HCT116 (cell line): Measurements from ENCODE around the gene FBXO17.

Source experiments
- EGR1 ChIP-seq: IDR thresholded peaks from 2 replicates; pipeline ENCODE4 v1.6.1; 2012; ENCODE audit warnings: low read depth
- EZH2 ChIP-seq: fragments of 200-600 bp; sonication (generic); IDR thresholded peaks from 2 replicates; pipeline ENCODE4 v1.6.1; 2017; ENCODE audit warnings: antibody characterized with exemption, mixed run types
- JUND ChIP-seq: IDR thresholded peaks from 2 replicates; pipeline ENCODE4 v1.6.1; 2012
- POLR2A ChIP-seq: IDR thresholded peaks from 2 replicates; pipeline ENCODE4 v1.7.0; 2011; ENCODE audit warnings: borderline replicate concordance; ENCODE audit not compliant: insufficient read depth, insufficient read length; ENCODE audit errors: extremely low read depth
- POLR2AphosphoS5 ChIP-seq: IDR thresholded peaks from 2 replicates; pipeline ENCODE4 v1.6.1; 2011; ENCODE audit warnings: mild to moderate bottlenecking, low read depth, low read length, moderate library complexity
- REST ChIP-seq: IDR thresholded peaks from 2 replicates; pipeline ENCODE4 v1.6.1; 2012; ENCODE audit warnings: low read depth
- SIN3A ChIP-seq: IDR thresholded peaks from 2 replicates; pipeline ENCODE4 v1.6.1; 2012; ENCODE audit warnings: low read depth
- YY1 ChIP-seq: IDR thresholded peaks from 2 replicates; pipeline ENCODE4 v1.6.1; 2011; ENCODE audit warnings: low read length, low read depth, moderate library complexity, mild to moderate bottlenecking; ENCODE audit not compliant: insufficient replicate concordance; ENCODE audit errors: extremely low read depth
- TF ChIP-seq, protein P1 (sequence below), 3 experiments: fragments of 200-600 bp in 1 of 3; sonication (generic) in 1 of 3; IDR thresholded peaks in 2 of 3; conservative IDR thresholded peaks in 1 of 3; 2 replicates each; pipeline ENCODE4 v1.5.1; 2012 to 2017; ENCODE audit warnings: low read depth in 2 of 3, low read length in 2 of 3, antibody characterized with exemption in 1 of 3, borderline replicate concordance in 1 of 3, control low read depth in 1 of 3, mild to moderate bottlenecking in 1 of 3, mixed read lengths in 1 of 3, mixed run types in 1 of 3, moderate library complexity in 1 of 3; ENCODE audit not compliant: insufficient read depth in 1 of 3

- no peak for TF ChIP-seq SIN3A
- no peak for TF ChIP-seq POLR2AphosphoS5
- no peak for TF ChIP-seq REST
- TF ChIP-seq, protein P1, sequence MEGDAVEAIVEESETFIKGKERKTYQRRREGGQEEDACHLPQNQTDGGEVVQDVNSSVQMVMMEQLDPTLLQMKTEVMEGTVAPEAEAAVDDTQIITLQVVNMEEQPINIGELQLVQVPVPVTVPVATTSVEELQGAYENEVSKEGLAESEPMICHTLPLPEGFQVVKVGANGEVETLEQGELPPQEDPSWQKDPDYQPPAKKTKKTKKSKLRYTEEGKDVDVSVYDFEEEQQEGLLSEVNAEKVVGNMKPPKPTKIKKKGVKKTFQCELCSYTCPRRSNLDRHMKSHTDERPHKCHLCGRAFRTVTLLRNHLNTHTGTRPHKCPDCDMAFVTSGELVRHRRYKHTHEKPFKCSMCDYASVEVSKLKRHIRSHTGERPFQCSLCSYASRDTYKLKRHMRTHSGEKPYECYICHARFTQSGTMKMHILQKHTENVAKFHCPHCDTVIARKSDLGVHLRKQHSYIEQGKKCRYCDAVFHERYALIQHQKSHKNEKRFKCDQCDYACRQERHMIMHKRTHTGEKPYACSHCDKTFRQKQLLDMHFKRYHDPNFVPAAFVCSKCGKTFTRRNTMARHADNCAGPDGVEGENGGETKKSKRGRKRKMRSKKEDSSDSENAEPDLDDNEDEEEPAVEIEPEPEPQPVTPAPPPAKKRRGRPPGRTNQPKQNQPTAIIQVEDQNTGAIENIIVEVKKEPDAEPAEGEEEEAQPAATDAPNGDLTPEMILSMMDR (IDR thresholded peaks at IDR 0.05 in 2 of 3, conservative IDR thresholded peaks at IDR 0.05 in 1 of 3; ENCODE audit: borderline replicate concordance in 1 of 3, insufficient read depth in 1 of 3, low read depth in 2 of 3, low read length in 2 of 3): no peak
- no peak for TF ChIP-seq EZH2
- no peak for TF ChIP-seq POLR2A
- TF ChIP-seq YY1: no peak
- TF ChIP-seq EGR1: no peak
- no peak for TF ChIP-seq JUND
These were observed 32.9 kb downstream of the FBXO17 start for GRCh38 chr19:38942471-38943181.
